HFF-Myc (cell line): ENCODE measurements around the gene CAND2.
A peak's percentile ranks its signal among the peaks of the same experiment; 100 is the strongest.

Experiments used
- DNase-seq: peaks from one replicate; pipeline ENCODE4 v3.0.0-alpha.2; 2011; ENCODE audit warnings: low read depth; ENCODE audit errors: extremely low read depth
- H3K4me3 ChIP-seq: replicated peaks from 2 replicates; pipeline ENCODE4 v1.5.1; 2011; ENCODE audit warnings: low read depth, mild to moderate bottlenecking, control low read depth, low read length
- TF ChIP-seq, protein P1 (sequence below): IDR thresholded peaks from 2 replicates; pipeline ENCODE4 v1.5.1; 2012; ENCODE audit warnings: mild to moderate bottlenecking, low read depth, low read length, control low read depth; ENCODE audit errors: missing control alignments

Gene CAND2

DNA sequence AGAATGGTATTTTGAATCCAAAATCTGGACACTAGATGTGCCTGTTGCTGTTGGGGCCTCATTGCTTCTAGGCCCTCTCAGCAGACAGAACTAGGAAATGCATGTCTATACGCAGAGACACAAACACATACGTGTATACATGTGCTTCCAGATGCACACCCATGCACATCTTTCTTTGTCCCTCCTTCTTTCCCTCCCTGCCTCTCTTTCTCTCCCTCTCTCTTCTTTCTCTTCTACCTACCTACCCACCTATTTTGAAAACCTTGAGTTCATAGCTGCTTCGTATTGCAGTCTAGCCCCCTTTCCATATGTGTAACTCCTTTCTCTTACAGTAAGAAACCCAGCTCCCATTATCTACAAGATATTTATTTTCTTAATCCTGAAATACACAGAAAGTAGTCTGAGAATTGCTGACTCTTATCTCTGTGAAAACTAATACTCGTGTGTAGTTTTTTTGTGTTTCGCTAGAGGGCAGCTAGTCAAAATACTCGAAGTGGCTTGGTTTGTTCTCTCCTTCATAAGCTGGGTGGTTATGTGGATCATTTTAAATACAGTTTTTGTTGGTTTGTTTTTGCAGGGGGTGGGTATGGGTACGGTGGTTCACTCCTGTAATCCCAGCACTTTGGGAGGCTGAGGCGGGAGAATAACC lies 26.4 kb downstream of the CAND2 start:
- TF ChIP-seq, protein P1, sequence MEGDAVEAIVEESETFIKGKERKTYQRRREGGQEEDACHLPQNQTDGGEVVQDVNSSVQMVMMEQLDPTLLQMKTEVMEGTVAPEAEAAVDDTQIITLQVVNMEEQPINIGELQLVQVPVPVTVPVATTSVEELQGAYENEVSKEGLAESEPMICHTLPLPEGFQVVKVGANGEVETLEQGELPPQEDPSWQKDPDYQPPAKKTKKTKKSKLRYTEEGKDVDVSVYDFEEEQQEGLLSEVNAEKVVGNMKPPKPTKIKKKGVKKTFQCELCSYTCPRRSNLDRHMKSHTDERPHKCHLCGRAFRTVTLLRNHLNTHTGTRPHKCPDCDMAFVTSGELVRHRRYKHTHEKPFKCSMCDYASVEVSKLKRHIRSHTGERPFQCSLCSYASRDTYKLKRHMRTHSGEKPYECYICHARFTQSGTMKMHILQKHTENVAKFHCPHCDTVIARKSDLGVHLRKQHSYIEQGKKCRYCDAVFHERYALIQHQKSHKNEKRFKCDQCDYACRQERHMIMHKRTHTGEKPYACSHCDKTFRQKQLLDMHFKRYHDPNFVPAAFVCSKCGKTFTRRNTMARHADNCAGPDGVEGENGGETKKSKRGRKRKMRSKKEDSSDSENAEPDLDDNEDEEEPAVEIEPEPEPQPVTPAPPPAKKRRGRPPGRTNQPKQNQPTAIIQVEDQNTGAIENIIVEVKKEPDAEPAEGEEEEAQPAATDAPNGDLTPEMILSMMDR, result peak; percentile 13
- DNase-seq, result no peak
- H3K4me3 ChIP-seq, result no peak overlapping the region

DNA sequence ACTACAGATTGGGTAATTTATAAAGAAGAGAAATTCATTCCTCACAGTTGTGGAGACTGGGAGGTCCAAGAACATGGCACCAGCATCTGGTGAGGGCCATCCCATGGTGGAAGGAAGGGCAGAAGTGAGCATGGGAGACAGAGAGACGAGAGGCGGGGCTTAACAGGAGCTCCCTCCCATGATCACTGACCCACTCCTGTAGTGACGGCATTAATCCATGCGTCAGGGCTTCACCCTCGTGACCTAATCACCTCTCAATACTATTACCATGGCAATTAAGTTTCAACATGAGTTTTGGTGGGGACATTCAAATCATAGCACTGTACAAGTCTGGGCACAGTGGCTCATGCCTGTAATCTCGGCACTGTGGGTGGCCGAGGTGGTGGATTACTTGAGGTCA lies 27.8 kb downstream of the CAND2 start:
- no peak overlapping the region for H3K4me3 ChIP-seq
- TF ChIP-seq, protein P1, result no peak
- DNase-seq, result no peak

DNA sequence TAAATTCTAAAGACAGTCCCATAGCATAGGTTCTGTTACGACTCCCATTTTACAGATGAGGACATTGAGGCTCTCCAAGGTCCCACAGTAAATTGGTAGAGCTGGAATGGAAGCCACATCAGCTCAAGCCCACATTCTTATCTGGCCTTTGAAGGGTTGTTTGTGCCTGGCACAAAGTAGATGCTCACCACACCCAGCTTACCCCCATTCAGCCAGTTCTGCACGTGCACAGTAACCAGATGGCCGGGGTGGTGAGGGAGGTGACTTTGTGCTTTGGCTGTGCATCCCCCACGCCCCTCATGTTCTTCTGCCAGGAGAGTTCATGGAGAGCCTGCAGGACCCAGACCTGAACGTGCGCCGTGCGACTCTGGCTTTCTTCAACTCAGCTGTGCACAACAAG lies 28.7 kb downstream of the CAND2 start:
- TF ChIP-seq, protein P1, result no peak
- no peak overlapping the region for H3K4me3 ChIP-seq
- no peak for DNase-seq

DNA sequence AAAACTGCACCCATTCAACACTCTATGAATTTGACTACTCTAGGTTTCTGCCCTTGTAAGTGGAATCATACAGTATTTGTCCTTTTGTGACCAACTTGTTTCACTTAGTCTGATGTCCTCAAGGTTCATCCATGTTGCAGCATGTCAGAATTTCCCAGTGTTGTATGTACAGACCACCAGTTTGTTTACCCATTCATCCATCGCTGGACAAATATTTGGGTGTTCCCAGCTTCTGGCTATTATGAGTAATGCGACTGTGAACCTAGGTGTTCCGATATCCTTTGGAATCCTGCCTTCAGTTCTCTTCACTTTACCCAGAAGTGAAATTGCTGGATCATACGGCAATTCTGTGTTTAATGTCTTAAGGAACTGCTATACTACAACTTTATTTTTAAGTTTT lies 32.3 kb downstream of the CAND2 start:
- no peak for DNase-seq
- H3K4me3 ChIP-seq, result no peak overlapping the region
- TF ChIP-seq, protein P1, result no peak

DNA sequence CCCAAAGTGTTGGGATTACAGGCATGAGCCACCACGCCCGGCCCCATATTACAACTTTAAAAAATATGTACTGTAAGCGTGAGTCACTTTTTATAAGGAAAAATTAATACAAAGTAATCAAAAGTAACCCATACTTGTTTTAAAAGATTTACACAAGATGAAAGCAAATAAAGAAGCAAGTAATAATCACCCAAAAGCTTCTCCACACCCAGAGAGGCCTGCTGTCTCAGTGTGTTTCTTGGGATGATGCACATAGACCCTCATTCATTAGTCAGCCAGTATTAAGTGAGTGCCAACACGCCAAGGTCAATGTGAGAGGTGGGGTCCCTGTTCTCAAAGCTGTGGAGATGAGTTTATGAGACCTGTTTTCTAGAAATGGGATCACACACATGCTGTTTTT lies 32.9 kb downstream of the CAND2 start:
- TF ChIP-seq, protein P1, result no peak
- no peak overlapping the region for H3K4me3 ChIP-seq
- DNase-seq, result no peak

DNA sequence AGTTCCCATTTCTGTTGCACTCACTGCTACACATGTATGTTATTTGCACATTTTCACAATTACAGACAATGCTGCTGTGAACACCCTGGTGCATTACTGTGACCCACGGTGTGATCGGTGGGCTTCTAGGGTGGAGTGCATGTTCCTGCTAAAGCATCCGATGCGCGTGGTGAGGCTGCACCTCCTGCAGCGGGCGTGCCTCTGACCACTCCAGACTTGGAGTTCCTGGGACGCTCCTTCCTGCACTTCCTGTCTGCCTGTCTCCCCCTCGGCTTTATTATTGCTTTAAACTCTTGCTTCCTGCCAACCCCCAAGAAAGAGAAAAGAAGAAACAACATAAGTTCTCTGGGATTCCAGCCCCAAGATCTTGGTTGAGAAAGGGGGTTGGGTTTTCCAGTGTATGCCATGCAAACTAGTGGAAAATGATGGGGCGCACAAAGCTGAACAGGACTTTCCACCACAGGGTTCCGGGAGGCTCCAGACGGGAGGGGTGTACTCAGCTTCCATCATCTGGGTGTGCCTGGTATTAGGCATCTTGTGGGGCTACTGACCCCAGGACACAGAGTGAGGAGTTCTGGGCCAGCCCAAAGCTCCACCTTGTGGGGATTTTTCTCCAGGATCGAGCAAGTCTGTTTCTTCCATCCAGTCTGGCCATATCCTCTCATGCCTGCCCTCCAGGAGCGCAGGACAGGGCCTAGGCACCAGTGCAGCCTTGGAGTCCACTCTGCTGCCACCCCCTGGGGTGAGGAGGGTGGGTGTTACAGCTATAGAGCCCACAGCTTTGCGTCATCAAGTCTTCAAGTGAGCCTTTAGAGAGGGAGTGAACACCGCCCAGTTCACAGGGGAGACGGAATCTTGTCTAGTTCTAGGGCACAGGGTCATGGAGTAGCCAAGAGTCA lies 33.7 kb downstream of the CAND2 start:
- TF ChIP-seq, protein P1, result no peak
- H3K4me3 ChIP-seq, result no peak overlapping the region
- DNase-seq, result no peak
